ENCODE measurements around the gene NRG3.
"Not testable (repeated sequence)": the region's sequence is repeated elsewhere in the genome, so short reads cannot be mapped to it uniquely, and the experiment has no call there.

NRG3 gene

DNA sequence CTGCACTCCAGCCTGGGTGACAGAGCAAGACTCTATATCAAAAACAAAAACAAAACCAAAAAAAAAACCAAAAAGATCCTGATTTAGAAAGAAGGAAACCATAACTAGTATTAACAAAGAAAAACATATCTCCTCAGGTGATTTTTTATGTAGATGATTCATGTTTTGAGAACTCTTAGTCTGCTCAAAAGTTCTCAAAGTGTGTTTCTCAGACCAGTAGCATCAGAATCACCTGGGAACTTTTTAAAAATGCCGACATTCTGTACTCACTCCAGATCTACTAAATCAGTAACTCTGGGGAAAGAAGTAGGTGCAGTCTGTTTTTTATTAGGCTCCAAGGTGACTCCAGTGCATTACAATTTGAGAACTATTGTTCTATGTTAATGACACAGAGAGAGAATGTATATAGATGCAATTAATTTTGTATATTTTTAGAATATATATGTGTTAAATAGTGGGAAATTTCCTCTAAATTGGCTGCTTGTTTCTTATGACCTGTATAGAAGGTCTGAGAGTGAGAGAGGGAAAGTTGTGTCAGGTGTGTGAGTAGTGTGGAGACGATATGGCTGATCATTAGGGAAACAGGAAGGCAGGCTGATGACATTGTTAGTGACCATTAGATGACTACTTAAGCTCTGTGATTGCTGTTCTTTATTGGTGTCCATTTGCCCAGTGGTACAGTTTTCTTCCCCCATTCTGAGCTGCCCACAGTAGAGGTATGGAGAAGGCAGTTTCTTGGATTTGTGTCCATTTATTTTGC lies 1075.0 kb downstream of the NRG3 start:
- in situ Hi-C loops (cut with HindIII; ENCODE audit: low sequenced_read_pairs), result no loop called here

DNA sequence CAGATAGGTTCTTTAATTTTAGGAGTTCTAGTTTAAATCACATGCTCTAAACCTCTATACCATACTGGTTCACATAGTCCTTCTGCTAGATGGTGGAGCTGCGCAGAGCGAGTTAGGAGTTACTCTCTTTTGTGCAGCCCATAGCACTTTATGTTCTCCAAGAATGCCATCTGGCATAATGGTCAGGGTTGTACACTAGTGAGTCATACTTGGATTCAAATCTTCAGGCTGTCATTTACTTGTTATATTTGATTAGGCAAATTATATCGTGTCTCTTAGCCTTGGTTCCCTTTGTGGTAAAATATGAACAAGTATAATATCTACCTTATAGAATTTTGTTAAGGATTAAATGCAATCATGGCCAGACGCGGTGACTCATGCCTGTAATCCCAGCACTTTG lies 1078.3 kb downstream of the NRG3 start:
- in situ Hi-C loops (cut with HindIII; ENCODE audit: low sequenced_read_pairs), result no loop called here

DNA sequence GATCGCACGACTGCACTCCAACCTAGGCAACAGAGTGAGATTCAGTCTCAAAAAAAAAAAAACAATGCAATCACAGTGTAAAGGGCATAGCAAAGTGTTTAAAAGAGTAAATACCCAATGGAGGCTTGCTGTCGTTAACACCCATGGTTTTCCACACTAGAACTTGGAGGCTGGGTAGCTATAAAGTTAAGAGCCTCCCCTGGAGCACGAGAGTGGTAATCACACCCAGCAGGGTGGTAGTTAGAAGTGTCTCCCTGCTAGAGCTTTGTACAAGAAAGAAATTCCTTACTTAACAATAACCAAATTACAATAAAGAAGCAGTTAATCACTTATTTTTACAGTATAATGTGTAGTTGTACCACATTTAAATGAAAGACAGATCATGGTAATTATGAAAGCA lies 1078.9 kb downstream of the NRG3 start:
- in situ Hi-C loops (cut with HindIII; ENCODE audit: low sequenced_read_pairs), result no loop called here

DNA sequence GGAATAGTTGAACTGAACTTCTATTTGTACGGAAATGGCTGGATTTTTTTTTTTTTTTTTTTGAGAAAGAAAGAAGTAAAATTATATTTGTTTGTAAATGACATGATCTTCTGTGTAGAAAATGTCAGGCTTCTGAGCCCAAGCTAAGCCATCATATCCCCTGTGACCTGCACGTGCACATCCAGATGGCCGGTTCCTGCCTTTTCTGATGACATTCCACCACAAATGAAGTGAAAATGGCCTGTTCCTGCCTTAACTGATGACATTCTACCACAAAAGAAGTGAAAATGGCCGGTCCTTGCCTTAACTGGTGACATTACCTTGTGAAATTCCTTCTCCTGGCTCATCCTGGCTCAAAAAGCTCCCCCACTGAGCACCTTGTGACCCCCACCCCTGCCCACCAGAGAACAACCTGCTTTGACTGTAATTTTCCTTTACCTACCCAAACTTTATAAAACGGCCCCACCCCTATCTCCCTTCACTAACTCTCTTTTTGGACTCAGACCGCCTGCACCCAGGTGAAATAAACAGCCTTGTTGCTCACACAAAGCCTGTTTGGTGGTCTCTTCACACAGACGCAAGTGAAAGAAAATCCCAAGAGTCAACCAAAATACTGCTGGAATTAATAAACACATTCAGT lies 1085.5 kb downstream of the NRG3 start:
- in situ Hi-C loops (cut with HindIII; ENCODE audit: low sequenced_read_pairs), result not testable (repeated sequence)

DNA sequence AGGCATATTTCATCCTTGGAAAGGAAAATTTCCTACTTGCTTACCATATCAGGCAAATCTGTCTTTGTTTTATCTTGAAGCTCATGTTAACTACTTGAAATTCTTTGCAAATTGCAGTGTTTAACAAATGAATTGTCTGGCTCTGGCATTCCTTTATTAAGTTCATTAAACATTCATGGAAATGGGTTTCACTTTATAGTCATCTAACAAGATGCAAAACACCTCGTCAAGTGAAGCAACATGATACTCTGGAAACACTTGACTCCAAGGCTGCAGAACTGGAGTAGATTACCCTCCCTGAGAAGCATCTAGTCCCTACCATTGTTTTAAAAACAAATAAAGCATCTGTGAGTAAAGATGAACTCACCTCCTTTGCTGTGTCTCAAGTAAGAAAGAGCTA lies 1086.9 kb downstream of the NRG3 start:
- in situ Hi-C loops (cut with HindIII; ENCODE audit: low sequenced_read_pairs), result no loop called here

DNA sequence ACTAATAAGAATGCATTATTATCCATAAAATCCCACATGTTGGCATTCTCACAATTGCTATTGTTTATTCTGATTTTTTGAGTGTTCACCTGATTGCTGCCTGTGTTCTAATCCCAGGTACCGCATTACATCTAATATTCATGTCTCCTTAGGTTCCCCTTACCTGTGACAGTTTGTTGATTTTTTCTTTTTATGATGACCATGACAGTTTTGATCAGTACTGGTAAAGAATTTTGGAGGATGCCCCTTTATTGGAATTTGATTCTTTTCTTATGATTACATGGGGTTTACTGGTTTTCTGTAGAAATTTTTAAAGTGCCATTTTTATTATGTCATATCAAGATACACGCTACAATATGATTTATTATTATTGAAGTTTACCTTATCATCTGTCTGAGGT lies 1091.1 kb downstream of the NRG3 start:
- in situ Hi-C loops (cut with HindIII; ENCODE audit: low sequenced_read_pairs), result no loop called here

DNA sequence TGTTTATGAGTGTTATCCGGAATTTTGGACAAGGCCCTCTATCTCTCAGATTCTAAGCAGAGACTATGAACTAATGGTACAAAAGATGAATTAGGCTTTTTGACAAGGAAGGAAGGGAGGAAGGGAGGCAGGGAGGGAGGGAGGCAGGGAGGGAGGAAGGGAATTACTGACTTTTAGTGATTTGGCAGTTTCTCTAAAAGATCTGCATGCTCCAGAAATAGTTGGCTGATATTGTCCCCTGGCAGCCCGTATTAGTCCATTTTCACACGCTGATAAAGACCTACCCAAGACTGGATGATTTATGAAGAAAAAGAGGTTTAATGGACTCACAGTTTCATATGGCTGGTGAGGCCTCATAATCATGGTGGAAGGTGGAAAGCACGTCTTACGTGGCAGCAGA lies 1093.5 kb downstream of the NRG3 start:
- in situ Hi-C loops (cut with HindIII; ENCODE audit: low sequenced_read_pairs), result no loop called here

DNA sequence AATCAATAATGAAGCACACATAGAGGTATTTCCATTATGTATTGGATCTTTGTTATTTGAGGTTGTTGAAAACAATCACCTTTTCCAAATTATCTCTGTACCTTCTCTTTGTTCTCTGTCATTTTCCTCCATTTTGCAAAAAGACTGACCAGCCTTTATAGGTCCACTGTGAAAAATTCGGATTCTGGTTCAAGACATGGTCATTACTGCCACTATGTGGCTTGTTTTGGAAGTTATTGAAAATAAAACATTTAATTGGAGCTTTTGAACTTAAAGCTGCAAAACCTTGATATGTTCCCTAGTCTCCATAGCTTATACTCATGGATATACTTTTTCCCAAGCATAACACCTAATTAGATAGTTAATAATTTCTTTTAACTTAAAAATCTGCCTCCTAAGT lies 1094.4 kb downstream of the NRG3 start:
- in situ Hi-C loops (cut with HindIII; ENCODE audit: low sequenced_read_pairs), result no loop called here

DNA sequence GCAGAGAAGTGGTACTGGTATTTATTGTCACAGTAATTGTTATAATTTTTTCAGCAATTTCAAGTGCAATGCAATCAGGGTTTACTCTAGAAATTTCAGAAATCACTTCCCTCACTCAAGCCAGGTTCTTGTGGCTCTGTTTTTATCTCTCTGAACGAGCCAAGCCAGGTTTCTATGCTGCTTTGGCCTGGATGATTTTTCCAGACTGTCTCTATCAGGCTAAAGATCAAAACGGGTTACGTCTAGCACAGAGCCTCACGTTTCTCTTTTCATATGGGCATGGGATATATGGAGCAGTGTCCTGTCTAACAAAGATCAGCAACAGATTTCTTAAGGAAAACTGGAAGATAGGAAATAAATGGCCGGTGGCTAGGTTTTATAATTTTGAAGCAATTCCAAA lies 1105.3 kb downstream of the NRG3 start:
- in situ Hi-C loops (cut with HindIII; ENCODE audit: low sequenced_read_pairs), result no loop called here

DNA sequence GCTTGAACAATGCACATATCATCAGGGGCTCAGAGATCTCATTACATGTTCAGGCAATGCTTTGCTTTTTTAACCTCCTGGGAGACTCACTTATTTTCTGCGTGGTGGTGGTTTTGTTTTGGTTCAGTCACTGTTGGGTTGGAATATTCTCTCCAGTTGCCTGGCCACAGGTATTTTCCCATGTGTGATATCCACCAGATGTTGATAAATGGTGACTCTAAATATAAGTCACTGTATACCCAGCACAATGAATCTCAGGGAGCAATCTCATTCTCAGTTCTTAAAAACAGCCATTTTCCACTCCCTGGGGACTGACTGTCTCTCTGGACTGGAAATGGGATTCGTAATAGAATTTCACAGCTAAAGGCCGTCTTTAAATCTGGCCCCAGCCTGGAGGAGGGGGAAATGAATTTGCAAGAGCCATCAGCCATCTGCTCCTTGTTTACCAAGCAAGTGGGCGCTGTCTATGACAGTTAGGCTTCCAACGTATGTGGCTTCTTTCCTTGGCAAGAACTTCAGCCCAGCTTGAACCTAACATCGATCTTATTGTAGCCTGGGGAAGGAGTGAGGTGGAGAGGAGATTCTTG lies 1106.2 kb downstream of the NRG3 start:
- in situ Hi-C loops (cut with HindIII; ENCODE audit: low sequenced_read_pairs), result no loop called here

DNA sequence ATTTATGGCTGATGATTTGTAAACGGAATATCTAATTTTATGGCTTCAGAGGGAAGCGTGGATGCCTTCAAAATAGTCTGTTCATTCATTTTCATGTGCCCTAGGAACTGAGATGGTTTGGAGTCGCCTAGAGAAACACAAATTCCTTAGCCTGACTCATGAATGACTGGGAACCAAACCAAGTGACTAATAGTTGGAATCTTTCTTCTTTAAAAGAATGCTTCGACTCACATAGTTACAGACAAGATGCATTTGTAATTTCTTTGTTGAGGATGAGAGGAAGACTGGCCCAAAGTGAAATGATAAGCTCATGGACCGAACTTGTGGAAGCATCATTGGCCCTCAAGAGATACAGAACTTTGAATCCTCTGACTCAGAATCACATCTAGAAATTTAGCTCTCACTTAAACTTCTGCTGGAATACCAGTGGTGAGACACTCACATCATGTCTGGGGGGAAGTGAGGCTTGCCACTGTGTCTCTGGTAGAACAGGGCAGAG lies 1107.2 kb downstream of the NRG3 start:
- in situ Hi-C loops (cut with HindIII; ENCODE audit: low sequenced_read_pairs), result no loop called here

DNA sequence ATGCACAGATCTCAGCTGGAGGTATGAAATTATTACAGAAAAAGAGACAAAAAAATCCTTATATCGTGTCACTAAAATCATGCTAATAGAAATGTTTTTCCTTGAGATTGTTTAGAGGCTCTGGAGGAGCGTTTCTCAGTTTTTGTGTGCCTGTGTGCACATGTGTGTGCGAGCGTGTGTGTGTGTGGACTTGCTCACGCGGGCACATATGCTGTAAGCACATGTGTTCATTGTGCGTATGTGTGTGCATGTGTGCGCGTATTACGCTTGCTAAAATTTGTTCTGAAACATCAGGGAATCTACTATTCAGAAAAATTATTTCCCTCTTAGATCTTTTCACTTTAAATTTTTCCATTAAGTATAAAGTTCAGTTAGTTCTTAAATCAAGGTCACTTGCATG lies 1111.2 kb downstream of the NRG3 start:
- in situ Hi-C loops (cut with HindIII; ENCODE audit: low sequenced_read_pairs), result no loop called here

DNA sequence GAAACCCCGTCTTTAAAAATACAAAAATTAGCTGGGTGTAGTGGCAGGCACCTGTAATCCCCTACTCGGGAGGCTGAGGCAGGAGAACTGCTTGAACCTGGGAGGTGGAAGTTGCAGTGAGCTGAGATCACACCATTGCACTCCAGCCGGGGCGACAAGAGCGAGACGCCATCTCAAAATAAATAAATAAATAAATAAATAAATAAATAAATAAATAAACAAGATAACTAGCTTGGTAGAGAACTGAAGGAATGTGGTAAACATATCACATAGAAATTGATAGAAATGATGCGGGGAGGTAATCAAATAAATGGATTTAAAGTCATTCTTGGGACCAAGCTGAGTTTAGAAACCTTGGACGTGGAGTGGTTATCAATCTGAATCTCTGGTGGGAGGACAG lies 1131.5 kb downstream of the NRG3 start:
- in situ Hi-C loops (cut with HindIII; ENCODE audit: low sequenced_read_pairs), result not testable (repeated sequence)

DNA sequence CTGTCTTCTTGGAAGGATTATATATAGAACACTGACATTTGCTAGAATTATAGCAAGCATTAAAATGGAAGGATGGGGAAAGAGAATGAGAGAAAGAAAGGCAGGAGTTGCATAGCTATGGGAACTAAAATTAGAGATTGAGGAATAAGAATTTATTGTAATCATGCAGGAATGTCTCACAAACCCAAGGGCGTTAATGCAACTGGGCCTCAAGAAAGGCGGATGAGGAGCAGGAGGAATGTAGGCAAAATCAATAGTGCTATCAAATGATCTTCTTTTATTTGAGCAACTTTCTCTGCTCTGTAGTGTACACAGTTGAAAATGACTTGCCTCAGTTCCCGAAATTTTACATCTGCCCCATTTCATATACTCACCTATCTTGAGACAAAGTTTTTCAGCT lies 1132.5 kb downstream of the NRG3 start:
- in situ Hi-C loops (cut with HindIII; ENCODE audit: low sequenced_read_pairs), result no loop called here

DNA sequence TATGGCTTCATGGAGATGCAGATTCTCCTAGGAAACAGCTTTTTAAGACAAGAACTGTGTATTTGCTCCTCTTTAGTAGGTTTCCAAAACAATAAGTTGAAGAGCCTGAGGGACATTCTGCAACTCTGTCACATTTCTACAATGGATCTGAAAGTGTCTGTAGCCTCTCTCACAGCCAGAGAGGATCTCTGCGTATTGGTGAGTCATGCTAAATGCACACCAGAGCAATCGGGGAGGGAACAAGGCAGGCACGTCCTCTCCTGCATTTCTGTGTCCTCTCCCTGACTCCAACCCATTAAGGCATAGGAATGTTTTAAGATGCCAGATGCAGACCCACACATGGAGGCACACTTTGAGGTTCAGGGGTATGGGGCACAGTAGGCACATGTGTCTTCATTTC lies 1137.9 kb downstream of the NRG3 start:
- in situ Hi-C loops (cut with HindIII; ENCODE audit: low sequenced_read_pairs), result no loop called here

DNA sequence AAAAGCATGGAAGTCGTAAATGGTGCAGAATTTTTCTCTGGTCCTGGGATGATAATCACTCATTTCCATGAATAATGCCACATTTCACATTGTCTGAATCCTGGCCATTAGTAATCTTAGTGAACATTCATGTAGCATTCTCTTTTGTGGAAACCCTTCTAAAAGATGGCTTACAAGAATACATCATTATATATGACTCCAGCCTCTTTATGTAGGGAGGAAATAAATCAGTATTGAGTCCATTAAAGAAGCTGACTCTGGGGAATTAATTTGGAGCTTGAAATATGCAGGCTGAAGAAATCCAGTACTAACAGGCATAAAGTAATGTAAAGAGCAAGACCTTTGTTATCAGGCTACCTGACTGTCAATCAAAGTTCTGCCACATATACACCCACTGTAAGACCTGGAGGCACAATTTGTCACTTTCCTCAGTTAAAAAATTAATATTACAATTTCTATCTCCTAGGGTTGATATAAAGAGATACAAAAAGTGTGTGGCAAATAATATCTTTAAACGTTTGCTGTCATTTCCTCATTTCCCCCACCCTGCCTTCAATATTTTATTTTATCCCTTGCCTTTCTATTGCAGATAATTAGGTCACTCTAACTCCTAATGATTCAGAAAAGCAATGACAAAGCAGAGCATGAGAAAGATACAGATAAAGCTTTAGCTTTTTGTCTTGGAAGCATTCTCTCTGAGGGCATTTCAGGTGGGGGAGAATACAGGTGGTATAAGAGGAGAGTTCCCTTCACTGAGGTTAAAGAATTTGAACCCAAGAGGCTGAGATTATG lies 1142.3 kb downstream of the NRG3 start:
- in situ Hi-C loops (cut with HindIII; ENCODE audit: low sequenced_read_pairs), result no loop called here

DNA sequence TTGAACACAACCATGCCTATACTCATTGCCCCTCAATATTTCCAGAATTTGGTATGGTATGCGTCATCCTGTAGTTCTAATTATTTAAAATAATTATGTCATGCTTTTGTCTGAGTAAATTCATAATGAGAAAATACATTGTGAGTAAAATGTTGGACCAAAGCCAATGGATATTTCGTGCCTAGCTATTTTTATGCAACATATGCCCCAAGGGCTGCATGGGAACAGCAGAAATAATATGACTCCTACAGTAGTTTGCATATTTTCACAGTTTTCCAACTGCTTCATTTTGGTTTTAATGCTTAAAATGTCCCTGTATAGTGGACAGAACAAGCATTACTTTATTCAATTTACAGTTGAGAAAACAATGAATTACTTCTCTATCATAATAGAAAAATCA lies 1148.7 kb downstream of the NRG3 start:
- in situ Hi-C loops (cut with HindIII; ENCODE audit: low sequenced_read_pairs), result no loop called here
